NCI-H146 (cell line): ENCODE data around the gene ANO7.

Source experiments
- DNase-seq: peaks from one replicate; lab custom pipeline; 2025; lab: John Stamatoyannopoulos, UW

The ANO7 gene

DNA sequence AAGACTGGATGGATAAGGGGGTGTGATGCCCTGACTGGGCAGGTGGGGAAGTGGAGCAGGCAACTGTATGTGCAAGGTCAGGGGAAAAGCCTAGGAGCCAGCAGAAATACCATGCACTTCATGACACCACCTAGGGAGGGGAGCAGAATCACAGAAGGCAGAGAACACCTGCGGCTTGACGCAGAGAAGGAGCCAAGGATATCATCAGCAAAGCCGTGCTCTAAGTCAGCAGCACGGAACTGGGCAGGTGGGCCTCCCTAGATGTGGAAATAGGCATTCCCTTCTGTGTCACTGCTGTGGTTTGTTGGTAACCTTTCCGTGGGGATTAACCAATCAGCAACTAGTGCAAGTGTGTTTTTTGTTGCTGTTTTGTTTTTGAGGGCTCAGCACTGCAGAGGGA is 85.7 kb downstream of the ANO7 start:
- no peak for DNase-seq
